Measurements from ENCODE around the gene NINJ2. TPM values are rescaled to one million over a fixed set of nuclear protein-coding genes. Genes with fewer than 3 reads are reported as not detected.

NINJ2 gene
- total RNA-seq, 2 experiments from 2014 or later, result 2.2 to 2.5 TPM

GRCh38 chr12:565589-566105 lies 97.6 kb downstream of the NINJ2 start:
- peak overlapping the region; percentile 21 for H3K27ac Mint-ChIP-seq

GRCh38 chr12:565161-565560 lies 98.1 kb downstream of the NINJ2 start:
- ChIA-PET CTCF (interaction anchor here (1.0 to 3.1 kb wide), 5 partner anchors 11 to 384 kb away, joined by 3 to 14 read pairs (median 6); partner anchors contain the start of gene RAD52), POLR2A (interaction anchor here (1.0 to 1.4 kb wide), 4 partner anchors 11 to 188 kb away, joined by 3 to 4 read pairs (median 4); no protein-coding TSS in a partner anchor)
- DNase-seq (no peak), ATAC-seq (no peak)
- Mint-ChIP-seq H3K27ac (peak overlapping the region; percentile 21), H3K4me3 (no peak overlapping the region), H3K9me3 (no peaks in the 10 kb centered on the region), H3K4me1 (ENCODE audit: low read depth) (peaks cover 74% of the 10 kb centered on the region), H3K36me3 (ENCODE audit: low read depth) (no peaks in the 10 kb centered on the region), H3K27me3 (no peaks in the 10 kb centered on the region)
- intact Hi-C loops (cut with micrococcal nuclease), result loop anchor here (10.0 kb wide), 1 partner anchor 380 kb away; the partner anchor contains the start of gene RAD52
- no peak for TF ChIP-seq CTCF (IDR thresholded peaks at IDR 0.05)

More at GRCh38 chr12:565589-566105, 97.6 kb downstream of the NINJ2 start:
- TF ChIP-seq CTCF (IDR thresholded peaks at IDR 0.05), result no peak
- no peak for ATAC-seq
- intact Hi-C loops (cut with micrococcal nuclease), result loop anchor here (10.0 kb wide), 1 partner anchor 379 kb away; the partner anchor contains the start of gene RAD52
- CTCF ChIA-PET, result interaction anchor here (0.6 to 3.1 kb wide), 5 partner anchors 10 to 384 kb away, joined by 3 to 14 read pairs (median 4); partner anchors contain the start of gene RAD52
- no peak for DNase-seq
- peaks cover 71% of the 10 kb centered on the region for H3K4me1 Mint-ChIP-seq (ENCODE audit: low read depth)
- no peak overlapping the region for H3K4me3 Mint-ChIP-seq
- POLR2A ChIA-PET, result interaction anchor here (1.3 to 1.4 kb wide), 2 partner anchors 81 to 188 kb away, joined by 3 to 4 read pairs; no protein-coding TSS in a partner anchor
- H3K36me3 Mint-ChIP-seq (ENCODE audit: low read depth), result no peaks in the 10 kb centered on the region
- no peaks in the 10 kb centered on the region for H3K27me3 Mint-ChIP-seq
- H3K9me3 Mint-ChIP-seq, result no peaks in the 10 kb centered on the region

GRCh38 chr12:563787-564298 lies 99.4 kb downstream of the NINJ2 start:
- intact Hi-C loops (cut with micrococcal nuclease), result loop anchor here (10.0 kb wide), 1 partner anchor 381 kb away; the partner anchor contains the start of gene RAD52
- ChIA-PET POLR2A (interaction anchor here (1.2 to 1.6 kb wide), 2 partner anchors 74 to 153 kb away, joined by 3 to 4 read pairs; no protein-coding TSS in a partner anchor), CTCF (interaction anchor here (1.0 to 3.1 kb wide), 8 partner anchors 12 to 385 kb away, joined by 3 to 14 read pairs (median 4); partner anchors contain the start of genes RAD52 and WNK1)
- H3K36me3 Mint-ChIP-seq (ENCODE audit: low read depth), result no peaks in the 10 kb centered on the region
- DNase-seq, result no peak
- H3K4me1 Mint-ChIP-seq (ENCODE audit: low read depth), result peaks cover 65% of the 10 kb centered on the region
- H3K27ac Mint-ChIP-seq, result peak overlapping the region; percentile 88
- TF ChIP-seq CTCF (IDR thresholded peaks at IDR 0.05), result no peak
- H3K9me3 Mint-ChIP-seq, result no peaks in the 10 kb centered on the region
- H3K4me3 Mint-ChIP-seq, result peak overlapping the region; percentile 57
- H3K27me3 Mint-ChIP-seq, result no peaks in the 10 kb centered on the region
- ATAC-seq, result peak; percentile 8

DNA sequence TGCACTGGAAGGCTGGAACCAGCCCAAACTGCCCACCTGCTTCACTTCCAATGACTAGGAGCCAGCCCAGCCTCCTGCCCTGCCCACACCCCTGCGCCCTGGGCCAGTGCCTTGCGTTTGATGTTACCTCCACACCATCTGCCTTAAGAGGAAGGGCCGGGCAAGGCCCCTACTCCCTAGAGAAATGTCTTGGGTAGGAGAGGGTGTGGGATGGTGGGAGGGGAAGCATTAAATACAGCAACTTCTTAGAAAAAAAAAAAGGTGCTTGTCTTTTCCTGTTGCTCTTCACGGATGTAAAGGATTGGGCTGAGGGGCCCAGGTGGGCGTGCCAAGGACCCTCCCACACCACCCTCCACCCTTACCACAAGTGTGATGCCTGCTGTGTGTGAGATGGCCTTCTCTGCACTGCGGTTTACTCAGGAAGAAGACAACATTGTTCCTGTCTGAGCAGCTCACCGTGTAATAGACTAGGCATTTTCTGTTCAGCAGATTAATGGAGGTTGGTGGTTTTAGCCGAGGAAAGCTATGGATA lies 99.9 kb downstream of the NINJ2 start:
- CTCF ChIA-PET, result interaction anchor here (1.0 to 3.1 kb wide), 7 partner anchors 12 to 253 kb away, joined by 3 to 14 read pairs (median 4); partner anchors contain the start of gene WNK1
- H3K27ac Mint-ChIP-seq, result peak overlapping the region; percentile 88
- intact Hi-C loops (cut with micrococcal nuclease), result loop anchor here (10.0 kb wide), 1 partner anchor 381 kb away; the partner anchor contains the start of gene RAD52
- ATAC-seq, result peak; percentile 81
- TF ChIP-seq CTCF (IDR thresholded peaks at IDR 0.05), result no peak
- peak overlapping the region; percentile 57 for H3K4me3 Mint-ChIP-seq
- H3K4me1 Mint-ChIP-seq (ENCODE audit: low read depth), result peaks cover 62% of the 10 kb centered on the region
- no peaks in the 10 kb centered on the region for H3K27me3 Mint-ChIP-seq
- H3K36me3 Mint-ChIP-seq (ENCODE audit: low read depth), result no peaks in the 10 kb centered on the region
- POLR2A ChIA-PET, result interaction anchor here (1.6 kb wide), 1 partner anchor 153 kb away, joined by 4 read pairs; no protein-coding TSS in a partner anchor
- no peaks in the 10 kb centered on the region for H3K9me3 Mint-ChIP-seq
- peak; percentile 81 for DNase-seq
